ENCODE data around the gene MRPS21. TPM values are rescaled to one million over a fixed set of nuclear protein-coding genes. Genes with fewer than 3 reads are reported as not detected.

The MRPS21 gene
- total RNA-seq, 2 experiments from 2014 or later, result 48.5 to 52.0 TPM

DNA sequence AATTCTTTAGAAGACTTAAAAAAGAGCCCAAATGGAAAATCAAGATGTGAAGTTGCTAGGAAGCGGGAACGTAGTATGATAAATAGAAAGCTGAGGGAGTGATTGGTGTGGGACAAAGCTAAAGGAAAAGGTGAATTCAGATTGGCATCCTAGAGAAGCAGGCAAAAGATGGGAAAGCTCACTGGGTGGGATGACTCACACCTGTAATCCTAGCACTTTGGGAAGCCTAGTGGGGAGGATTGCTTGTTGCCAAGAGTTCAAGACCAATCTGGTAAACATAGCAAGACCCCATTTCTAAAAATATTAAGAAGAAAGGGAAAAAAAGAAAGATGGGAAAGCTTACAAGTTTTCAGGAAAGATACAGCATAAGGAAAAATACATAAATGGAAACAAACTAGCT is 1.8 kb downstream of the MRPS21 start:
- intact Hi-C loops (cut with DNase I, micrococcal nuclease), result no loop called here
- no peak for ATAC-seq (ENCODE audit: poor library complexity)

GRCh38 chr1:150299716-150300115 is 6.1 kb downstream of the MRPS21 start:
- DNase-seq (no peak), ATAC-seq (ENCODE audit: poor library complexity) (no peak)
- CTCF ChIA-PET, result interaction anchor here (0.9 kb wide), 1 partner anchor 44 kb away, joined by 3 read pairs; no protein-coding TSS in a partner anchor
- H3K4me1 ChIP-seq (ENCODE audit: insufficient read depth, low read length), result peaks cover under 1% of the 10 kb centered on the region
- no peak overlapping the region for H3K27ac ChIP-seq (ENCODE audit: low read depth in 1 of 2, low read length in 2 of 2)
- Mint-ChIP-seq H3K36me3 (ENCODE audit: low read depth) (peaks cover 70% of the 10 kb centered on the region), H3K4me1 (ENCODE audit: low read depth) (peaks cover 11% of the 10 kb centered on the region), H3K9me3 (no peaks in the 10 kb centered on the region), H3K27ac (no peak overlapping the region), H3K27me3 (no peaks in the 10 kb centered on the region), H3K4me3 (no peak overlapping the region)
- intact Hi-C loops (cut with DNase I, micrococcal nuclease), result no loop called here
- TF ChIP-seq, protein P1, sequence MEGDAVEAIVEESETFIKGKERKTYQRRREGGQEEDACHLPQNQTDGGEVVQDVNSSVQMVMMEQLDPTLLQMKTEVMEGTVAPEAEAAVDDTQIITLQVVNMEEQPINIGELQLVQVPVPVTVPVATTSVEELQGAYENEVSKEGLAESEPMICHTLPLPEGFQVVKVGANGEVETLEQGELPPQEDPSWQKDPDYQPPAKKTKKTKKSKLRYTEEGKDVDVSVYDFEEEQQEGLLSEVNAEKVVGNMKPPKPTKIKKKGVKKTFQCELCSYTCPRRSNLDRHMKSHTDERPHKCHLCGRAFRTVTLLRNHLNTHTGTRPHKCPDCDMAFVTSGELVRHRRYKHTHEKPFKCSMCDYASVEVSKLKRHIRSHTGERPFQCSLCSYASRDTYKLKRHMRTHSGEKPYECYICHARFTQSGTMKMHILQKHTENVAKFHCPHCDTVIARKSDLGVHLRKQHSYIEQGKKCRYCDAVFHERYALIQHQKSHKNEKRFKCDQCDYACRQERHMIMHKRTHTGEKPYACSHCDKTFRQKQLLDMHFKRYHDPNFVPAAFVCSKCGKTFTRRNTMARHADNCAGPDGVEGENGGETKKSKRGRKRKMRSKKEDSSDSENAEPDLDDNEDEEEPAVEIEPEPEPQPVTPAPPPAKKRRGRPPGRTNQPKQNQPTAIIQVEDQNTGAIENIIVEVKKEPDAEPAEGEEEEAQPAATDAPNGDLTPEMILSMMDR (IDR thresholded peaks at IDR 0.05), result no peak
- H3K36me3 ChIP-seq (ENCODE audit: insufficient read depth, low read length), result peaks cover 40% of the 10 kb centered on the region
- H3K9me3 ChIP-seq (ENCODE audit: control insufficient read depth in 1 of 2, insufficient read depth in 1 of 2, low read length in 2 of 2), result no peaks in the 10 kb centered on the region
- POLR2A ChIA-PET, result interaction anchor here (1.0 kb wide), 1 partner anchor 64 kb away, joined by 5 read pairs; the partner anchor contains the start of gene RPRD2
- H3K4me3 ChIP-seq (ENCODE audit: low read length), result no peak overlapping the region
- no peaks in the 10 kb centered on the region for H3K27me3 ChIP-seq (ENCODE audit: control insufficient read depth in 1 of 2, insufficient read depth in 2 of 2, low read length in 2 of 2)

More for the DNA sequence above, 1.8 kb downstream of the MRPS21 start:
- CTCF ChIA-PET, result interaction anchor here (0.8 to 0.9 kb wide), 2 partner anchors 14 to 40 kb away, joined by 3 read pairs; no protein-coding TSS in a partner anchor
- DNase-seq, result no peak
- Histone ChIP-seq H3K27me3 (ENCODE audit: control insufficient read depth in 1 of 2, insufficient read depth in 2 of 2, low read length in 2 of 2) (no peaks in the 10 kb centered on the region), H3K9me3 (ENCODE audit: control insufficient read depth in 1 of 2, insufficient read depth in 1 of 2, low read length in 2 of 2) (no peaks in the 10 kb centered on the region), H3K4me3 (ENCODE audit: low read length) (no peak overlapping the region), H3K27ac (ENCODE audit: low read depth in 1 of 2, low read length in 2 of 2) (no peak overlapping the region), H3K4me1 (ENCODE audit: insufficient read depth, low read length) (peaks cover 19% of the 10 kb centered on the region), H3K36me3 (ENCODE audit: insufficient read depth, low read length) (peaks cover 19% of the 10 kb centered on the region)
- POLR2A ChIA-PET, result interaction anchor here (1.4 kb wide), 1 partner anchor 26 kb away, joined by 3 read pairs; the partner anchor contains the start of gene APH1A
- H3K27me3 Mint-ChIP-seq, result no peaks in the 10 kb centered on the region
- H3K27ac Mint-ChIP-seq, result peak overlapping the region; percentile 26
- H3K4me3 Mint-ChIP-seq, result peak overlapping the region; percentile 9
- no peaks in the 10 kb centered on the region for H3K9me3 Mint-ChIP-seq
- peaks cover 58% of the 10 kb centered on the region for H3K36me3 Mint-ChIP-seq (ENCODE audit: low read depth)
- TF ChIP-seq, protein P1 (IDR thresholded peaks at IDR 0.05), result no peak
- H3K4me1 Mint-ChIP-seq (ENCODE audit: low read depth), result peaks cover 23% of the 10 kb centered on the region

DNA sequence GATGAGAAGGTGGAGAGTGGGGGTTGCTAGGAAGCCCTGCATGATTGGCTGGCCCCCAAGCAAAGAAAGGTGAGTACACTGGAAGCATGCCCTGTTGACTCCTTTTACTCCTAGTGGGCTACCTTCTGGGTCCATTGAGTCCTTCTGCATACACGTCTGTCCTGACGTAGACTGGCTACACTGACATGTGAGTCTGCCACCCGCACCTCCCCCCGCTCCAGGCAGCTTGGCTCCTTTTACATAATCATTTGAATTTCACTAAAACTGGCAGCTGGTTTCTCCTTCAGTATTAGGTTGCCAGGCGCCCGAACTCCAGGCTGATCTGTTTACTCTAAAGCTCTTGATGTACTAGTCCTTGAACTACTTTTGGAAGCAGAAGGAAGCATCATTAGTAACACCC is 8.7 kb downstream of the MRPS21 start:
- H3K36me3 Mint-ChIP-seq (ENCODE audit: low read depth), result peaks cover 66% of the 10 kb centered on the region
- intact Hi-C loops (cut with DNase I, micrococcal nuclease), result no loop called here
- no peak for ATAC-seq (ENCODE audit: poor library complexity)
- no peak overlapping the region for H3K27ac Mint-ChIP-seq
- no peak for DNase-seq
- H3K4me3 Mint-ChIP-seq, result no peak overlapping the region
- Histone ChIP-seq H3K4me3 (ENCODE audit: low read length) (no peak overlapping the region), H3K36me3 (ENCODE audit: insufficient read depth, low read length) (peaks cover 36% of the 10 kb centered on the region), H3K9me3 (ENCODE audit: control insufficient read depth in 1 of 2, insufficient read depth in 1 of 2, low read length in 2 of 2) (no peaks in the 10 kb centered on the region), H3K27me3 (ENCODE audit: control insufficient read depth in 1 of 2, insufficient read depth in 2 of 2, low read length in 2 of 2) (no peaks in the 10 kb centered on the region), H3K4me1 (ENCODE audit: insufficient read depth, low read length) (no peaks in the 10 kb centered on the region), H3K27ac (ENCODE audit: low read depth in 1 of 2, low read length in 2 of 2) (no peak overlapping the region)
- TF ChIP-seq, protein P1 (IDR thresholded peaks at IDR 0.05), result no peak
- peaks cover 4% of the 10 kb centered on the region for H3K4me1 Mint-ChIP-seq (ENCODE audit: low read depth)
- no peaks in the 10 kb centered on the region for H3K27me3 Mint-ChIP-seq
- no peaks in the 10 kb centered on the region for H3K9me3 Mint-ChIP-seq
- ChIA-PET CTCF (no interaction called here), POLR2A (no interaction called here)

All from CD4-positive, alpha-beta T cell (primary cell).